Vagina (tissue), 2 donors: ENCODE data around the gene MAD1L1.

Experiments used
- POLR2A ChIP-seq, 2 donors: fragments of 450-650 bp; IDR thresholded peaks; one replicate each; pipeline ENCODE4 v1.6.1; 2017; ENCODE audit warnings: antibody characterized with exemption in 2 of 2, mild to moderate bottlenecking in 2 of 2, moderate library complexity in 2 of 2
- POLR2AphosphoS5 ChIP-seq, 2 donors: sonication (generic); formaldehyde crosslinking; IDR thresholded peaks; one replicate each; pipeline ENCODE4 v1.9.0; 2017; ENCODE audit warnings: antibody characterized with exemption in 2 of 2, mild to moderate bottlenecking in 2 of 2, low read depth in 1 of 2; ENCODE audit not compliant: insufficient read depth in 1 of 2
- TF ChIP-seq, protein P1 (sequence below), 3 experiments: fragments of 450-650 bp in 2 of 3; fragments of 200-600 bp in 1 of 3; sonication (generic) in 1 of 3; IDR thresholded peaks; one replicate each; pipeline ENCODE4 v1.5.1; 2017 to 2019; ENCODE audit warnings: antibody characterized with exemption in 3 of 3, mild to moderate bottlenecking in 2 of 3, moderate library complexity in 2 of 3

GRCh38 chr7:1975581-1975980 is 257.2 kb downstream of the MAD1L1 start:
- TF ChIP-seq, protein P1, sequence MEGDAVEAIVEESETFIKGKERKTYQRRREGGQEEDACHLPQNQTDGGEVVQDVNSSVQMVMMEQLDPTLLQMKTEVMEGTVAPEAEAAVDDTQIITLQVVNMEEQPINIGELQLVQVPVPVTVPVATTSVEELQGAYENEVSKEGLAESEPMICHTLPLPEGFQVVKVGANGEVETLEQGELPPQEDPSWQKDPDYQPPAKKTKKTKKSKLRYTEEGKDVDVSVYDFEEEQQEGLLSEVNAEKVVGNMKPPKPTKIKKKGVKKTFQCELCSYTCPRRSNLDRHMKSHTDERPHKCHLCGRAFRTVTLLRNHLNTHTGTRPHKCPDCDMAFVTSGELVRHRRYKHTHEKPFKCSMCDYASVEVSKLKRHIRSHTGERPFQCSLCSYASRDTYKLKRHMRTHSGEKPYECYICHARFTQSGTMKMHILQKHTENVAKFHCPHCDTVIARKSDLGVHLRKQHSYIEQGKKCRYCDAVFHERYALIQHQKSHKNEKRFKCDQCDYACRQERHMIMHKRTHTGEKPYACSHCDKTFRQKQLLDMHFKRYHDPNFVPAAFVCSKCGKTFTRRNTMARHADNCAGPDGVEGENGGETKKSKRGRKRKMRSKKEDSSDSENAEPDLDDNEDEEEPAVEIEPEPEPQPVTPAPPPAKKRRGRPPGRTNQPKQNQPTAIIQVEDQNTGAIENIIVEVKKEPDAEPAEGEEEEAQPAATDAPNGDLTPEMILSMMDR (IDR thresholded peaks at IDR 0.05), result no peak
- TF ChIP-seq POLR2AphosphoS5 (IDR thresholded peaks at IDR 0.05; ENCODE audit: insufficient read depth in 1 of 2, low read depth in 1 of 2) (no peak), POLR2A (IDR thresholded peaks at IDR 0.05) (no peak)
